Stimulated activated CD8-positive, alpha-beta memory T cell treated with anti-CD3 and anti-CD28 coated beads, Interleukin-2, amount 100 ng/mL, for 48 hours (primary cell): Measurements from ENCODE around the gene TMEM45A.
"Not testable (repeated sequence)": the region's sequence is repeated elsewhere in the genome, so short reads cannot be mapped to it uniquely, and the experiment has no call there.

Source experiments
- DNase-seq, 2 donors: peaks; one replicate each; pipeline ENCODE4 v3.0.0-alpha.2; 2020; ENCODE audit warnings: low read depth in 2 of 2

The TMEM45A gene

DNA sequence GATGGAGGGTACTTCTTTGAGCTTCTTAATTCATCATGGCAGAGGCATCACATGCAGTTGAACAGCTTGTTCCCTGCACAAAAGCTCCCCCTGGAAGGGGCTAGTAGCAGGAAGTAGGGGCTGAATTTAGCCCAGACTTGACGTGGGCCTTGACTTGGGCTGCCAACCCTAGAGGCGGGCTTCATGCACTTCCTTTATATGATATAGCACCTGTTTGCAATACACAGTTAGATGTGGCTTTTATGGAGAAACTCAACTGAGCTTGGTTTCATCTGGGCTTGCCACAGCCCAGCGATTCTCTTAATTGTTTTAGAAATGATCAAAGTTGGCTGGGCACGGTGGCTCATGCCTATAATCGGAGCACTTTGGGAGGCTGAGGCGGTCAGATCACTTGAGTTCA lies 83.3 kb downstream of the TMEM45A start:
- DNase-seq = no peak

DNA sequence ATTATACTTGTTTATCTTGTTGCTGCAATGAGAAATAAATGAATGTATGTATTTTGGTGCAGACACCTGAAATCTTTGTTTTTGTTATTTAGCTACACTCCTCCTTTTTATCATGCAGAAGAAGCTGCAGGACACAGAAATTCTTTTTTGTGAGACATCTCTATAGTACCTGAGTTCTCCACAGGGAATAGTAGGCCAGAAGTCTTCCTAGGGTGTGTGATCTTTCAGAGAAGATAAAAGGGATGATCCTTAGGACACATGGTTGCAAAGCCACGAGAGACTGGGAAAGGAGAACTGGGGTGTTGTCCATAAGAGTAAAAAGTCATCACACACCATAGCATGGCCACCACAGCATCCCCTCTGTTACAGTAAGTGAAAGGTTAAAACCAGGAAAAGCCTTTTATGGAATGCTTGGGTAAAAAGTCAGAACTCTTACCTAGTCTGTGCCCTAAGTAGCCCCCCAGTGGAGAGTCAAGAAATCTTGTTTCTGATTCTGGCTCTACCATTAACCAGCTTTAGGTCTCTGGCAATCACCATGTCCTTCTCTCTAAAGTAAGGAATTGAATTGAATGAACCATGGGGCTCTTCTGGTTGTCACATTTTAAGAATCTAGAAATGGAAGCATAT lies 85.1 kb downstream of the TMEM45A start:
- no peak for DNase-seq

DNA sequence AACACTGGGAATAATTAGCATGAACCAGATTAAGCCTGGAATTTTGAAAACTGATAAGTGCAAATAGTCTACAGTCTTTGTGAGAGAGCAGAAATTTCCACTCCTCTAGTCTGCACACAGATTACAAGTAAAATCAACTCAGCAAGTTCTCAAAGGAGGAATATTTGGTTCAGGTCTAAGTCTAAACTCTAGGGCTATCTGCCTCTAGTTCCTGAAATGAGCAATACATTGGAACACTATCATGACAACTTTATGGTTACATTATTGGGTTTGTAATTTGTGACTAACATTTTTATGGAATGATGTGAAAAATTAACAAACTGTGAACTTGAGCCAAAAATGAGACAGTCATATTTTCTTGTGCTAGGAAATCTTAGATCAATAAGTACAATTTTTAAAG lies 86.2 kb downstream of the TMEM45A start:
- DNase-seq = no peak

DNA sequence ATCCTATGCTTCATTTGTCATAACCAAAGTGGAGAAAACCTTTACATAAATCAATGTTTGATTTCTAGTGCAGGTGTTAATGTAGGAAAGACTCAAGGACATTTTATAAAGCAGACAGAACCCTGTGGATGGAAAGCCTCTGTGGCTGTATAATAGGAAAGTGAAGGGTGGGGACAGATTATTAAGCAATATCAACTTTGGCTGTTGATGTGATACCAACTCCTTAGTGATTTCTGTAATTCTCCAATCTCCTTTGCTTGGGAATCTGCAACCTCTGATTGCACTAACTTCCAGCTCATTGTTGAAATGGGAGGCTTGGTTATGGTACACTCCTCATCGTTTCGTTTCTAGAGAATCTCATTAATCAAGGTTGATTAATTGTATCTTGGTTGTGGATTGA lies 87.7 kb downstream of the TMEM45A start:
- DNase-seq = no peak

DNA sequence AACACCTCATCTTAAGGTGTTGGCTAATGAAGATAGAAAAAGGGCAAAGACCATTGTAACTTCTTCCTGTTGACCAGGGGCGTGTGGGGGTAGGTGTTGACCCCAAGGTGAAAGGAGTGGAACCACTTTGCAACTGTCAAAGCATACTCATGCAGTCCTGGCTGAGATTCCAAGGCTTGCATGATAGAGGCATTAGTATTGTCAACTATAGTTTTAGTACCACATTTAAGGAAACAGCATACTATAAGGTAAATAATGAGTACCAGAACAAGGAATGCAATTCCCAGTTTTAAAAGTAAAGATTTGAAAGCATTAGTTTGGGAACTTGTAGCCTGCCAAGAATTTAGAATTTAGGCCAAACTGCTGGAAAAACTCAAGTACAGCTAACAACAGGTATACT lies 89.2 kb downstream of the TMEM45A start:
- DNase-seq = no peak

DNA sequence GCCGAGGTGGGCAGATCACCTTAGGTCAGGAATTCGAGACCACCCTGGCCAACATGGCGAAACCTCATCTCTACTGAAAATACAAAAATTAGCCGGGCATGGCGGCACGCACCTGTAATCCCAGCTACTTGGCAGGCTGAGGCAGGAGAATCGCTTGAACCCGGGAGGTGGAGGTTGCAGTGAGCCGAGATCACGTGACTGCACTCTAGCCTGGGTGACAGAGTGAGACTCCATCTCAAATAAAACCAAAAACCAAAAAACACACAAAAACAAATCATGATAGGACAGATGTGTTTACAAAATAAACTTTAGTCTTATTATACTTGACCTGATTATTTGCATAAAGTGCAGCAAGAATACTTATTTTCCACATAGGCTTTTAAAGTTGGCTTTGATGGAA lies 89.7 kb downstream of the TMEM45A start:
- not testable (repeated sequence) for DNase-seq

DNA sequence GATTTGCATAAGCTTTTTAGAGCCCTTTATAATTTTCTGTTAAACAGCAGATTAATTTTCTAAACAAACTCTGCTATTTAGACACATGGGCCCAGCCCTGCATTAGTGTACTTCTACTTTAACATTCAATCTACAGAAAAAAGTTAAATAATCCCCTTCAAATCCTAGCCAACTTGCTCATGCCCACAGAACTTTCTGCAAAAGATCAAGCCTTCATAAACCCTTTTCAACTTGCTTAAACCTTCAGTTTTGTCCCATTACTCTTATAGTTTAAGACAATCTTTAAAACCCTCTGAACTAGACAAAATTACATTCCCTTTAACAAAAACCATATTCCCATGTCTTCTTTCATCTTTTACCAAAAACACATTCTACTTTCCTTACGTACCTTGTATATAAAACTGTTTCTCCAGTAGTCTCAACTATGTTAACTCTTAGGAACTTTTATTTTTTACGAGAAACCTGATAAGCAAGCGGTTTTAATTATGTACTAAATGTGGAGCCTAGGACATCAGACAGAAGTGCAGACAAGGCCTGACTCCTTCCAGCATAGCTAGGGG lies 91.8 kb downstream of the TMEM45A start:
- DNase-seq = no peak

DNA sequence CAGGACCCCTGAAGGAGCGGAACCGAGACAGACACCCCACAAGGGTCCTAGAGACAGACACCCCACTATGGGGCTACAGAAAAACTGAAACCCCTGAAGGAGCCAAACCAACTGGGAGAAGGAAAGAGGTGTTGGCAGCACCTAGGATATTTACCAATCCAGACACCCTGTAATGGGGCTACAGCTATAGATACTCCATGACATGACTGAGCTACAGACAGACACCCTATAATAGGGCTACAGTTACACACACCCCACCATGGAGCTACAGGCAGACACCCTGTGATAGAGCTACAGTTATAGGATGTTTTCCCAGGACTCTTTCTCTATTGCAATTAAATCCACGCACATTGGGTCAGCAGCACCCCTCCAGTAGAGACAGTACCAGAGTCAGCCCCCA lies 94.4 kb downstream of the TMEM45A start:
- DNase-seq = no peak

DNA sequence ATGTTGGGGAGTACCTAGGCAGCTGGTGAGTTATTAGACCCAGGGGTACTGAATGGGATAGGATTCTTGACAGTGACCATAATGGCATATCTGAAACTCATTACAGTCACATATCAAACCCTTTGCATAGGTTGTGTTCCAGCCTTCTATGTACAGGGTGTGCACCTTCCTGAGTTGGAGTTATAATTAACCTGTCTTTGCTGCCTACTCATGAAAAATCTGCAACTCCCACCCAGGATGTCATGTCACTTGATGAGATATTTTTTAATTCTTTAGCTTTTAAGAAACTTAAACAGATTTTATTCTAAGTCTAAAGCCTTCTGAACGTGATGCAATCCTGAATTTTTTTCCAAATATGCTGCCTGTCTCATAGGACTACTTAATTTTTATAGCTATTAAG lies 95.8 kb downstream of the TMEM45A start:
- DNase-seq = no peak

DNA sequence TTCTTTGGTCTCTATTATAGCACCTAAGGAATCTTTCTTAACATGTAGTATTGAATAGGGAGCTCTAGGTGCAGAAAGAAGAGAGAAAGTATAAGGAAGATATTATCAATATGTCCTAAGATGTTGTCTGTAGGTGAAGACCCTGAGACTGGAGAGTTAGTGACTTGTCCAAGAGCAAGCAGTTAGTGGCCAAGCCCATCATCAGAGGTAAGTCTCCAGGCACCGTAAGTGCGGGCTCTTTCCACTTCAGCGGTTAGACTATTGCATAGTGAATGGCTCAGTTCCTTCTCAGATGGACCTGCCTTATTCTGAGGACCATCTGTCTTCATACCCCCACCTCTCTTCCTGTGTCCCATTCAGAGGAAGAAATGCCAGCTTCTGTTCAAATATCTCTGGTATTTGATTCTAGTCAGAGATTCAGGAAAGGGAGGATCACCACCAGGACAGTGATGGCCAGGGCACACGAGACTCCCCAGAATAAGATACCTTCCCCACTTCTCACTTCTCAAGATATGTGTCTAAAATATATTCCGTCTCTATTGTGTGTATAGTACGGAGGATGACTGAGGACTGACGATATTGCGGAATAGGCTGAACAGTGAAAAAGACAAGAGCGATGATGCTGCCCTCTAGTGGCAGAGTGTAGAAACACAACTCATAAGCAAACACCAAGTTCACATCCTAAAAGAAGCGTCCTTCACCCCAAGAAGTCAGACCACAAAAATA lies 97.9 kb downstream of the TMEM45A start:
- DNase-seq = peak in 1 of 2 donors; percentile 18

DNA sequence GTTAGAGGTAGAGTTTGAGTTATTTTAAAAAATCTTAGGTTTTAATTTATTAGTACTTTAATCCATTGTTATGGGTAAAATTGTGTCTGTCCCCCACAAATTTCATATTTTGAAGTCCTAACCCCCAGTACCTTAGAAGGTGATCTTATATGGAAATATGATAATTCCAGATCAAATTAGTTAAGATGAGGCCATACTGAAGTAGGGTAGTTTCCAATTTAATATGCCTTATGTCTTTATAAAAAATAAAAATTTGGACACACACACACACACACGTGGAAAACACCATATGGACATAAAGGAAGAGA lies 98.4 kb downstream of the TMEM45A start:
- DNase-seq = no peak

DNA sequence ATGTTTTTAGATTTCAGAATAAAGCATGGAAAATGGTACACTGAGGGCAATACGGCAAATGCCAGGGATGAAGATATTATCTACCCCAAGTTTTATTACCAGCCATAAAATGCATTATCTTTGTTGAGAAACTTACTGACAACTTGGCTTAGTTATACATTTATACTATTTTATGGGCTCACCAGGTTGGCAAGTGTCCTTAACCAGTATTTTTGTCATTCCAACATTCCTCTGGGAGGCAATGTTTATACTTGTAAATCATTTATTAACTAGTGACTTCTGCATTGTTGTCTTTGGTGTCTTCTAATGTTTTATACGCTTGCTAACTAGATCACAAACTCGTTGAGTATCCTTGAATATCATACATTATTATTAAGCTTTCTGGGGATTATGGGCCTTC lies 99.0 kb downstream of the TMEM45A start:
- DNase-seq = no peak

DNA sequence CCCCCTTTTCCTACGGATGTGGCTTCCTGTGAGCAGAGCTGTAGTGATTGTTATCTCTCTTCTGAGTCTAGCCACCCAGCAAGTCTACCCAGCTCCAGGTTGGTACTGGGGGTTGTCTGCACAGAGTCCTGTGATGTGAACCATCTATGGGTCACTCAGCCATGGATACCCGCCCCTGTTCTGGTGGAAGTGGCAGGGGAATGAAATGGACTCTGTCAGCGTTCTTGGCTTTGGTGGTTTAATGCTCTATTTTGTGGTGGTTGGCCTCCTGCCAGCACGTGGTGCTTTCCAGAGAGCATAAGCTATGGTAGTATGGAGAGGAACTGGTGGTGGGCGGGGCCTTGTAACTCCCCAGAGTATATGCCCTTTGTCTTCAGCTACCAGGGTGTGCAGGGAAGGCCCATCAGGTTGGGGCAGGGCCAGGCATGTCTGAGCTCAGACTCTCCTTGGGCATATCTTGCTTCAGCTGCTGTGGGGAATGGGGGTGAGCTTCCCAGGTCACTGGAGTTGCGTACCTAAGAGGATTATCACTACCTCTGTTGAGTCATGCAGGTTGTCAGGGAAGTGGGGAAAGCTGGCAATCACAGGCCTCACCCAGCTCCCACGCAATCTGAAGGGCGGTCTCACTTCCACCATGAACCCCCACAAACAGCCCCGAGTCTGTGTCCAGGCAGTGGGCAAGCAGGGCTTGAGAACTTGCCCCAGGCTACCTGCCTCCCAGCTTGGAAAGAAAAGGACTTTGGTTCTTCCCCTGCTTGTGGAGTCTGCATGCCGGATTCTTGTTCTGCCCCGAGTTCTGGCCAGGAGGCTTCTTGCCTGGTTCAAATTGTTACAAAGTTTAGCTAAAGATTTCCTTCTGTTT lies 108.0 kb downstream of the TMEM45A start:
- no peak for DNase-seq

DNA sequence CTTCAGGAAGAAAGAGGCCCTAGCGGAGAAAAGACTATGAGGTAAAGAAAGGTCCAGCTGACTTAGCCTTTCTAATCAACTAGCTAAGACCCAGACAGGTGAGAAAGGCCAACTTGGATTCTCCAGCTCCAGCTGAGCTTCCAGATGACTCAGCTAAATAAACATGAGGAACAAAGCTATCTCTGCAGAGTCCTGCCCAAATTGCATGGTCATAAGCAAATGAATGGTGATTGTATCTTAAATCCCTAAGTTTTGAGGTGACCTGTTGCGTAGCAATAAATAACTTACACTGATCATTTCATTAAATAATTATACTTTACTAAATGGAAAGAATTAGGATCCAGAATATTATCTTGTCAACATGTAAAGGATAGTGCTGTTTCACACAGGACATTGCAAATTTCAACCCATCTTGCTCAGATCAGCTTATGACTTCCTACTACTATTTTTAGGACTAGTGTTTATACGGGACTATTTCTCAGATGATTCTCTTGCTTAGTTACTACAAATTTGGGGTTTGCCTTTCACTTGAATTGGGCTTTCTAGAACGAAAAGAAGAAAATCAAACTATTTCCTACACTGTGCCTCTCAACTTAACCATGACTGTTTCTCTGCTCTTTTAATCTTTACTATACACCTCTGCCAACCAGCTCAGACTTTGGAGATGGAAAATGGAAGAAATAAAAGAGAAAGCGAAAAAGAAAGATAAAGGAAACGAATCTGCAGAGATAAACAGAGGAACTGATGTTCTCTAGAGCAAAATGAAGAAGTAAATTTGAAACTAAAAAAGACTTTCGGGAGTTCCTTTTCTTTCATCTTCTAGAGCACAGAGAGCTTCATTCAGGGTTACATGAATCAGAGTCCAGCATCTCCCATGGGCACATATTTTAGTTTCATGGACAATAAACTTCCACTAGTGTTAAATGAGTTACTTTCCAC lies 110.4 kb downstream of the TMEM45A start:
- no peak for DNase-seq

DNA sequence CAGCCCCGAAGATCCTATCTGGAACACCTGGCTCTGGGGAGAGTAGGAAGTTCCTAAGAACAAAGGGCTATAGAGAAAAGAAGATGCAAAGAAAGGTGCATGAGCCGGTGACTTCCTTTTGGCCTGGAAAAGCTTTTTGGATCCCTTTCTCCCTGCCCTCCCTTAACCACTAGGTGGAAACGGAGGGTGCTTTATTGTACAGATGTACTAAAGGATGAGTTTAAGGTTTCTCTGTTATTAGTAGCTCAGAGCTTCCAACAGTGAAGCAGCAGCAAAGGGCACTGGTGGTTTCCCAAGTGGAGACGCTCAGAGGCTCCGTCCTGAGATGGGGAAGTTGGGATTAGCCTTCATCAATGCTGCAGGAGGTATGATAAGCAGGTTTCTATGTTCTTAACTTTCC lies 111.0 kb downstream of the TMEM45A start:
- DNase-seq = no peak

DNA sequence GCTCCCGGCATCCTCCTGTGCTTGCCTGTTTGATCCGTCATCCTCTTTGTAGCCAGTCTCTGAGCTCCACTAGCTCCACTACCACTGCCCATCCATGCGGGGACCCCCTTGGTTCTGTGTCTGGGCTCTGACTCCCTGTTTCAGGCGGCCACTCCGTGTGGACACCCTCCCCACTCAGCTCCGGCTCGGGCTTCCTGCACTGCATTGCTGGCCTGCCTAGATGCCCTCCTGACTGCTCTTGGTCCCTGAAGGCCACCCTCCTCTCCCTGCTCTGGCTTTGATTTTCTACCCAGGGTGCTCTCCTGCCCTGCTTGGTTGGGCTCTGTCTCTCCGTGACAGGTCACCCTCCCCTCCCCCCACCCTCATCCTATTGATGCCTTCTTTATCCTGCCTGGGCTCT lies 112.9 kb downstream of the TMEM45A start:
- DNase-seq = no peak

DNA sequence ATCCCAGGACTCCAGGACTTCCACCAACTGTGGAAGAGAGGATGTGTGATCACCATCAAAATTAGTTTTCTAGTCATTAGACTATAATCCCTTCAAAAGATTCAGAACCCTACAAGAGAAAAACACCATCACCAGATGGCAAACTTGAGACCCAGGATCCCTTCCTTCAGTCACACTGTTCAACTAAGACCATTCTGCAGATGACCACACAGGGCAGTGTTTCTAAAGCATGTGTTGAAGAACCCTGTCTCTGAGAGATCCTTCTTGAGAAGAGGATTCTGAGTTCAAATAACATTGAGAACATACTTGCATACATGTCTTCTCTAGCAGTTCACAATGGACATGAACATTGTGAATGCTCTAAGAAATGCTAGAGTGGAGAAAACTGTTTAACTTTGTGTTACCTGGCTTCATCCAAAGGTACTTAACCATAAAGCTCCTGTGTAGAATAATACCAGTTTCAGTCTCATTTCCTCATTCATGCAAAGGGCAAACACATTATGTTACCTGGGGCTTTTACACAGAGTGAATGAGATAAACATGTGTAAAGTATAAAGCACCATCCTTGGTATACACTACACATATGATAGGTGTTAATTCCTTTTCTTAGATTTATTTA lies 114.6 kb downstream of the TMEM45A start:
- no peak for DNase-seq

DNA sequence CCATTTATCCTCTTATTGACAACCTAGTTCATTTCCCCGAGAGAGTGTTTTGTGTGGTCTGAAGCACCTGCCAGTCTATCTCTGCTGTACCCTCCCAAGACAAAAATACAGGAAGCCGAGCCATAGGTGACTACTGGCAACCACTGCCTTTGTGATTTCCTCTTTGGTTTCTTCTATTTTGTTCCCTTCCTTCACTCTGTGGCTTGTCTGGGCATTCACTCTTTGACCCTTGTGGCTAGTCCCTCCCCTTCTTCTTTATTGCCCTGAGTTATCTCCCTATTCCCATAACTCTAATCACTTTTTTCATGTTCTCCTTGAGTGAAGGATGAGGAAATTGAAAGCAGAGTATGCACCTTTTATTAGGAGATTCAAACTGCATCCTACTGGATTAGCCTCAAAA lies 116.9 kb downstream of the TMEM45A start, which contains the start of gene ADGRG7:
Gene ADGRG7, plus strand, starts transcription at position 297 of the 400 bp plus-strand sequence. CDS start 256 bp downstream, outside the sequence.
- DNase-seq = no peak

DNA sequence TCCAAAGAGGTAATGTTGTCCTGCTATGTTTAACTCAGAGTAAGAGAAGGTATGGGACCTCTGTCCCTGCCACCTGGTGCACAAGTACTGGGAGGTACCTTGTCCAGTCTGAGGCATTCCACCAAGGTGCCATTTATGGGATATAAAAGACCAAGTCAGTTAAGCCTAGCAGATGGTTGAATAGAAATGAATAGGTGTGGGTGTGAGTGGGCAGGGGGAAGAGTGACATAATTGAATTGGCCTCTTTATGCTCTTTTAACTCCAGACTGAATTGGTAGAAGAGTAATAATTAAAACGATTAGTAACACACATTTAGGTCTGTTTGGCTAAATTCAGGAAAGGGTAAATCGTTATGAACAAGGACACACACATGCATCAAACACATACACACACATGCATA lies 117.5 kb downstream of the TMEM45A start:
- DNase-seq = no peak

DNA sequence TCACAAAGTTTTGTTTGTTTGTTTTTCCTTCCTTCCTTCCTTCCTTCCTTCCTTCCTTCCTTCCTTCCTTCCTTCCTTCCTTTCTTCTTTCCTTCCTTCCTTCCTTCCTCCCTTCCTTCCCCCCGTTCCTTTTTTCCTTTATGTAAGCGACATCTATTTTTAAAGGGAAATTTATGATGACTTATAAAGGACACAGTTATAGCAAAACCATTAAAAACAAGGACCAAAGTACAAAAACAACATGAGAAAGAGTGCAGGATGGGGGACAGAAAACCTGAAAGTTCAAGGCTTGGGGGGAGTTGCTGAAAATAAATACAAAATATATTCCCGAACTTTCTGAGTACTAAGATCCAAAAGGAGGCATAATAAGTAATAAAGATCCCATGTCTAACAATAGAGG lies 118.8 kb downstream of the TMEM45A start:
- no peak for DNase-seq
